HG02970 (cell line): ENCODE measurements around the gene NDNF.

Experiments
- ATAC-seq: cut with Tn5 transposase; IDR thresholded peaks from one replicate; pipeline ENCODE4 v1.9.1; 2021; ENCODE audit warnings: mild to moderate bottlenecking, moderate library complexity, moderate number of reproducible peaks; ENCODE audit not compliant: unreplicated experiment, low FRiP score

The NDNF gene, protein sequence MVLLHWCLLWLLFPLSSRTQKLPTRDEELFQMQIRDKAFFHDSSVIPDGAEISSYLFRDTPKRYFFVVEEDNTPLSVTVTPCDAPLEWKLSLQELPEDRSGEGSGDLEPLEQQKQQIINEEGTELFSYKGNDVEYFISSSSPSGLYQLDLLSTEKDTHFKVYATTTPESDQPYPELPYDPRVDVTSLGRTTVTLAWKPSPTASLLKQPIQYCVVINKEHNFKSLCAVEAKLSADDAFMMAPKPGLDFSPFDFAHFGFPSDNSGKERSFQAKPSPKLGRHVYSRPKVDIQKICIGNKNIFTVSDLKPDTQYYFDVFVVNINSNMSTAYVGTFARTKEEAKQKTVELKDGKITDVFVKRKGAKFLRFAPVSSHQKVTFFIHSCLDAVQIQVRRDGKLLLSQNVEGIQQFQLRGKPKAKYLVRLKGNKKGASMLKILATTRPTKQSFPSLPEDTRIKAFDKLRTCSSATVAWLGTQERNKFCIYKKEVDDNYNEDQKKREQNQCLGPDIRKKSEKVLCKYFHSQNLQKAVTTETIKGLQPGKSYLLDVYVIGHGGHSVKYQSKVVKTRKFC

GRCh38 chr4:121072224-121073003 lies at the start of gene NDNF:
TSS of gene NDNF (minus strand) at chr4:121072535. CDS start at chr4:121045837, 26,698 bp downstream.
- ATAC-seq, result no peak

DNA sequence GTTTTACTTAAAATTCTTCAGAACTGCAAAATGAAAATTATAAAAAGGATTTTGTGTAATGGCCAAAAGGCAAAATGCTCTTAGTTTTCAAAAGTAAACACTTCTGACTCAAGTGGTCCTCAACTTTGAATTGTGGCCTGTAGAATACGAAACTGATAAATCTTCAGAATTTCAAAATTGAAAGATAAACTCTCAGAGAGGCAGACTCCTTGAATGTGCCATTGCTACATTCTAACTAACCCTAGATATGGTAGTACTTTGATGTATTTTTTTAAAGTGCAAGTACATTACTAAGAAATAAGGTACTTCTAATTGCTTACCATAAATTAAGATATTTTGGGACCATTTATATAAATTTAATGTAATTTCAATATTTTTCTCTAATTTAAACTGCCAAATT lies 47.4 kb upstream of the NDNF start:
- no peak for ATAC-seq

DNA sequence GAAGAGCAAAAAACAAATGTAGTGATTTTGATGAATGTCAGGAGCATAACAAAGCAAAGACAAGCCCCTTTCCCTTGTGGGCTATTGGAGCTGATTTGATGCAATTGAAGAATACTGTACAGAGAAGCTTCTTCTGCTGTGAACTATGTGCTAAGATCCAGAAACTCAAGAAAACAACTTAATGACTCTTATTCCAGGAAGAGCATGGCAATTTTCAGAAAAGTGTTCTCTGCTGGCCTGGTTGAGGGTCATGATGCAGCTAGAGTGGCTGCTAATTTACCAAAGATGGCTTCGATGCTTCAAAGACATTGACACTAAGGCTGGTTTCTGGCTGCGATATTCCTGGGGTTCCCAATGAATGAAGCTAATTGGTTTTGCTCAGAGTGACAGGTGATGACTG lies 46.0 kb upstream of the NDNF start:
- ATAC-seq, result no peak

DNA sequence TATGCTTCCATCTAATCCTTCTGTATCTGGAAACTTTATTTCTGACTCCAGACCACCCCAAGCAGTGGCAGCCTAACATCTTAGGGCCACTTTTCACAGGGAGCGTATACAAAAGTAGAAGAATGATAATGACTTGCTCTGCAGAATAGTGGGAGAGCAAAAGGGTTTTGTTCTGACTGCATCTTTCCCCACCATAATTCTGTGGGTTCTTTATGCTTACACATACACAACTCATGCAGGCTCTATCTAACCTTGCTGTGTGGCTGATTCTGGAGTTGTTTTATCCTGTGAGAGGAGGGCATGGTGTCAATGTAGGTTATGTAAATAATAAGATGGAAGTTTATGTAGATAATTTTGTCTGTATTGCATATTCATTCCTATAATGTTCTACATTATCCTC lies 42.4 kb upstream of the NDNF start:
- ATAC-seq, result no peak

- no peak for ATAC-seq
Observed at GRCh38 chr4:121112530-121112929, 40.2 kb upstream of the NDNF start.

- ATAC-seq, result no peak
Observed at GRCh38 chr4:121108557-121108956, 36.2 kb upstream of the NDNF start.

DNA sequence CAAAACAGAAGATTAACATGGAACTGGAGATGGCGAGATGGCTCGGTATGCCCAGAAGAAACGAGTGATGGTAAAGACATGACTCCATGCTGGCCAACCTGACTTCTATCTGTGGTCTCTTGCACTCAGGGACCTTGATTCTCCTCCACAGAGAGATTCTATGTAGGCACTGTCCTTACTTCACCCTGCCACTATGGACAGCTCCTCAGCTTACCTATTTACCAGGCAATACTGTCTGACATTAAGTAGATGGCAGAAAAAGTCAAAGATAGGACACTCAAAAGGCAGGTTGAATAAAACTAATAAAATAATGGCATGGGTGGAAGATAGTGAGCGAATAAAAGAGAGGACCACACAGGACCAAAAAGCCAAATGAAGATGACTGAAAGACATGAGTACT lies 35.2 kb upstream of the NDNF start:
- ATAC-seq, result no peak

DNA sequence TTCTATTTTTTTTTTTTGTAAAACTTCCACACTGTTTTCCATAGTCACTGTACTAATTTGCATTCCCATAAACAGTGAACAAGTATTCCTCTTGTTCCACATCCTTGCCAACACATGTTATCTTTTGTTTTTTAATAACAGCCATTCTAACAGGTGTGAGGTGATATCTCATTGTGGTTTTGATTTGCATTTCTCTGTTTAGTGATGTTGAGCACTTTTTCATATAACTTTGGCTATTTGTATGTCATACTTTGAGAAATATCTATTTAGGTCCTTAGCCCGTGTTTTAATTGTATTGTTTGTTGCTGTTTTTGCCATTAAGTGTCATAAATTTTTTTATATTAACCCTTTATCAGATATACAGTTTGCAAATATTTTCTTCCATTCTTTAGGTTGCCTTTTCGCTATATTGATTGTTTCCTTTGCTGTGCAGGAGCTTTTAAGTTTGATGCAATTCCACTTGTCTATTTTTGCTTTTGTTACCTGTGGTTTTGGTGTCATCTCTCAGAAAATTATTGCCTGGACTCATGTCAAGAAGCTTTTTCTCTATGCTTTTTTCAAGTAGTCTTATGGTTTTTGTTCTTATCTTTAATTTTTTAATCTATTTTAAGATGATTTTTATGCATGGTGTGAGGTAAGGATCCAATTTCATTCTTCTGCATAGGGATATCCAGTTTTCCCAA lies 27.9 kb upstream of the NDNF start:
- no peak for ATAC-seq

DNA sequence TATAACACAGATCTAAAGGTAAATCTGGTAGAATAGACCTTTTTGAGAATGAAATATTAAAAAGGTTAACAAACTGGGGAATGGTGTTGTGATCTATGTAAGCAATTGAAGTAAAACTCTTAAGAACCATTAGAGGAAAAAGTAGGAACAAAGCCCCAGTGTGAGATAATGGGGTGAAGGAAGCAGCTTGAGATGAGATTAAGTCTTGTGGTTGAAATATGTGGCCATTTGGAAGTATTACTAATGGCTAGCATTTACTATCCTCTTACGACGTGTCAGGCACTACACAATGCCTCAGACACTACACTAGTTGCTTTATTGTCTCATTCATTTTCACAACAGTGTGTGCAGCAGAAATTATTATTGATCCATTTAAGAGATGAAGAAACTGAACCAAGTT lies 25.9 kb upstream of the NDNF start:
- no peak for ATAC-seq

DNA sequence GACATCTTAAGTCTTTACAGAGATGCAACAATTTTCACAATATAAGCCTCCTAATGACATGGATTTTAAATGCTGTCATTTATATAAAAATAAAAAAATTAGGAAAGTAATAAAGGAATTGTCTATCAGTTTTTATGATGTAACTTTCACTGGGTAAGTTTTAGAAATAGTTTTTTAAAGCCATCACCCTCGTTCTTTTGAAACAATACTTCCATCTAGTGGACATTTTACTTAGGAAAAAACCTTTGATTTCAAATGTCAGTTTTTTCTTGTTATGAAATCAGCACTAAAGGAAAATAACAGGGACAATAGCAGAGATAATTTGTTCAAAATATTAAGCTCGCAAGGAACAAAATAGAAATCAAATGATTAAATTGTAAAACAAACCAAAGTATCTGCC lies 24.3 kb upstream of the NDNF start:
- no peak for ATAC-seq

- ATAC-seq, result no peak
Observed at GRCh38 chr4:121096191-121096590, 23.9 kb upstream of the NDNF start.

- ATAC-seq, result no peak
Observed at GRCh38 chr4:121094297-121094966, 22.1 kb upstream of the NDNF start.

GRCh38 chr4:121093261-121093660 lies 20.9 kb upstream of the NDNF start:
- no peak for ATAC-seq

DNA sequence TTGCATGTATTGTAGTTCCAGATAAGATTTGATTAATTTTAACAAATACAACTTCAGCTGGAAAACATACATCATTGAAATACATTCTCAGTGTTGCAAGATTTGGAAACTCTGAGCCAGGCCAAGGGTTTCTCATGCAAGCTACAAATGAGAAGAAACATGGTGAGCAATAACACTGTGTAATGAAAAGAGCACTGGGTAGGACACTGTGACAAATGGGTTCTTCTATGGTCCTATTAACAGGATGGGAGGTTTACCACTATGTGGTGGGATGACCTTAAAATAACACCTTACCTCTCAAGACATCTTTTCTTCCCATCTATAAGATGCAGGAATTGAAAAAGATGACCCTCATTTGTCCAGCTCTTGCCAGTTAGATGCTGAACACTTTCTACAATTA lies 19.6 kb upstream of the NDNF start:
- ATAC-seq, result no peak

- no peak for ATAC-seq
Observed at GRCh38 chr4:121088867-121089266, 16.5 kb upstream of the NDNF start.

DNA sequence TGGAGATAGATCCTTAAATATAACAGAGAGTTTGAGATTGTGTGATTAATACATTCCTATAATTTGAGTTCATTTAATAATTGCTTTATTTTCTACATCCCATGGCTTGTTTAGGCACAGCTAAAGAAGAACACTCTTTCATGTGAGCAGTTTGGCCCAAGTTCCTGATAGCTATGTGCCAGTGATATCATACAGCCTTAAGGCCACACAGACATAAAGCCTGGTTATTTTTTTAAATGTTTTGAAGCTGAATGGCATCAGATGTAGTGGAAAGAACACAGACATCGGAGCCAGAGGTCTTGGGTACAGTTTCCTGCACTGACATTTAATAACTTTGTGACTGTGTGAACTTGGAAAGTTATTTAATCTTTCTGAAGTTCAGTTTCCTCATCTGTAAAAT lies 7.0 kb upstream of the NDNF start:
- no peak for ATAC-seq

DNA sequence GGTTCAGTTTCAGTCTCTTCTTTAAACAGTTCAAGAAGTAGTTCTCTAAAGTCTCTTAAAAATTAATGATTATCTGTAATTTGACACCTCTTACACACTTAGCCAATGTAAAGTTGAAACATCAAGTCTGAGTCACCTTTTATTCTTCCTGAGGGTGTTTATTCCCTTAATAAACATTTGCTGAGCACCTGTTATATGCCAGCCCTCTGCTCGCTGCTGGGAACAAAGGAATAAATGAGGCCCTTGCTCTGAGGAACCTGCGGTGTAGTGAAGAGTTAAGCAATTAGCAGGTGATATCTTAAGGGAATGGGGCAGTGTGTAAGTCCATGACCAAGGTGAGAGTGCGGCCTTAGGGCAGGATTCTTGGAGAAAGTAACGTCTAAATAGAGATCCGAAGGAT lies 5.2 kb upstream of the NDNF start:
- ATAC-seq, result no peak

GRCh38 chr4:121076416-121076815 lies 4.1 kb upstream of the NDNF start:
- ATAC-seq, result no peak

DNA sequence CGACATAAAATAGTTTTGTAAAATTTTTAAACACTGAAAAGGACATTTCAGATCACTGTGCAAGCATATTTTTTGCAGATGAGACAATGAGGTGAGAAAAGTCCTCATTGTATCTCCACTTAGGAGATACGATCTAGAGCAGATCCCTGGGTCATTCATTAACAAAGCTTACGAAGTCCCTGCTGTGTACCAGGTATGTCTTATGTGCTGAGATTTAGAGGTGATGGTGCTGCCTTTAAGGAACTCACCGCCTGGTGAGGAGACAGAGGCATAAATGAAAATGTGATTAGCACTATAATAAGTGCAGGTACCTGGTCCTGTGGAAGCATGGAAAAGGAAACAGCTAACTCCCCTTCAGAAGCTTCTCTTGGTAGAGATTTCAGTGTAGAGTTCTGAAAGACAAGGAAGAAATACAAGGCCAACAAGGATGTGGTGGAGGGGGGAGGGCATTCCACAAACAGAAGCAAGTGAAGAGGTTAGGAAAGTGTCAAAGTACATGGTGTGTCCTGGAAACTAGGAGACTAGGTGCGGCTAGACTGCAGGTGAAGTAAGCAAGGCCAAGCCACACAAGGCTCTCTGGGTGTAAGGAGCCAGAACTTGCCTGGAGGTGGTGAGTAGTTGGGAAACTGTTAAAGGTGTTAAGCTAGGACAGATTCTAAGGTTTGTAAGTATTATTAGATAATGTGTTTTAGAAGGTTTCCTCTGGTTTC lies 1.5 kb upstream of the NDNF start:
- ATAC-seq, result no peak

DNA sequence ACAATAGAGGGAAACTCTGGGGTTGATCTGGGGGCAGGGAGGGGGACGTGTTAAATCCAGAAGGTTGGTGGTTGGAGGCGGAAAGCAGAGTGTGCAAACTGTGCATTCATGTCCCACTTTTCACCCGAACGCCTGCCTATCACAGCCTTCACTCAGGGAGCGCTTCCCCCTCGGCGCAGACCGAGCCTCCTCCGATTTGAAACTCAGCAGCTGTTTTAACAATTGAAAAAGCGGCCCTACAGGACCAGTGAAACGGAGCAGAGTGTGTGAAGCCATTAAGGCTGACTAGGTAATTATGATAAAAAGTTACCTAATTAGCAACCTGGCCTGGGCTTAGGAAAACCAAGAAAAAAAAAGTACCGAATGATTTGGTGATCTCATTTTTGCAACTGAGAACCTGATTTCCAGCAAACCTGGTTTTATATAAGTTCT lies 685 bp upstream of the NDNF start:
- ATAC-seq, result no peak
